H54 (cell line): ENCODE data around the gene JARID2.

ENCODE experiments used
- DNase-seq: peaks from one replicate; pipeline ENCODE4 v3.0.0; 2011; ENCODE audit warnings: low spot score, mixed read lengths; ENCODE audit not compliant: insufficient read length
- FAIRE-seq: peaks from 3 replicates; lab custom pipeline; 2011; peaks lifted over from hg19 to GRCh38; lab: Jason Lieb, UNC
- POLR2A ChIP-seq: IDR thresholded peaks from 2 replicates; pipeline ENCODE4 v1.6.1; 2011; ENCODE audit warnings: low read depth, mild to moderate bottlenecking, low read length

JARID2 gene

DNA sequence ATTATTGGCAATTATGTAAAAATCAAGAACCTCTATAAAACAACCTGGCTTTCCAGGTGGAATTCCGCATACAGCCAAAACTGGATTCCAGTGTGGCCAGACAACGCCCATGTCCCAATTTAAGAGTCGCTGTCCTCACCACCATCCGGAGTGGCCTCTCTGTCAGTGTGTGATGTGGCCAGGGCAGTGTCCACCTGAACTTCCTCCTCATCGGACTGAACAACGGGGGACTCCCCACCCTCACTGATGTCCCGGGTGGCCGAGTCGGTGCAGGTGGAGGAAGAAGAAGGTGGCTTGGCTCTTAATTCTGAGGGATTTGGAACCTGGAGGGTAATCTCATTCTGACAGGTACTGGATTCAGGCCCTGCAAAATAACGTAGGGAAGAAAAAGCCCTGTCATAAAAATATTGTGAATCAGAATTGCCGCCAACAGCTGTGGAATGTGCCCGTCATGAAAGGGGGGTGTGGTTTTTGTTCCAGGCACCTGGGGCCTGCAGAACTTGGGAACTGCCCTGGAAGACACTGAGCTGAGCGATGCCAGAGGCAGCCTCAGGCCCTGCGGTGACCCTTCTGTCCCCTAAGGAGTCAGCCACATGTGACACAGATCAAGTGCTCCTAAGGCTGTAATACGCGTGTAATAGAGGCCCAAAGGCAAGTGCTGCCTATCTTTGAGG is 277.1 kb downstream of the JARID2 start:
- TF ChIP-seq POLR2A, result no peak
- FAIRE-seq (no peak), DNase-seq (no peak)

DNA sequence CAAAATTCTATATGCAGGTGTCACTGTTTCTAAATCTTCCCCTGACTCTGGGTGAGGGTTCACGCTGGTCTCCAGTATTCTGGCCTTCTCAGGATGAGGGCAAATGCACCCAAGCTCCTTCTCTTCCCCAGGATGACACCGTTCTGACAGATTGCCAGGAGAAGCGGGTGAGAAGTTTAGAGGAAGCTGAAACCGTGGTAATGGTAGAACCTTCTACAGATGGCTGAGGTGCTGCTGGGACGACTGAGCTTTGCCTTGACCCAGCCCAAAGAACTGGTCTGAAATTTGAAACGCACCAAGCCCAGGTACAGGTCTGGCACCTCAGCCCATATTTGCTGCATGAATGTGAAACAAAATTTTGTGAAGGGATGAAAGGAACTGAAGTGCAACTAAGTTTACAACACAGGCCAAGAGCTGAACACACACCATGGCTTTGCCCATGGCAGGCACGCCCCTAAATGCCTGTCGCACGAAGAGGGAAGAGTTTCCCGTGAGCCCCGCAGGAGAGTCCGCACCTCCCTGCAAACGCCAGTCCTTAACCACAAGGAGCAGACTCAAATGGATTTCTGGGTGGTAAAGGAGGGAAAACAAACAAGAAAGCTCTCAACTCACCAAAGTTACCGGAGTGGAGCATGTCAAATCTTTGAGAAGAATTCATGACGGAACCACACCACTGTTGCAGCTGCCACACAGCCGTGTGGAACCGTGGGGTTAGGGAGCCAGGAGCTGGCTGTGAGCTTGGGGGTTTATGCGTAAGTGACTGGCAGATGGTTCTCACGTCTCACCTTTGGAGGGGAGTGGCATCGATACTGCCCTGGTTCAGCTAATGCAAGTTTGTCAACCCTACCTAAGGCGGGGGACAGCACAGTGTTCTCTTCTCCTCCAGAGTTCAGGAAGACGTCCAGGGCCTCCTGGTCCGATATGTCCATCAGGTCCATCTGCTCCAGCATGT is 278.1 kb downstream of the JARID2 start:
- FAIRE-seq (no peak), DNase-seq (no peak)
- no peak for TF ChIP-seq POLR2A

DNA sequence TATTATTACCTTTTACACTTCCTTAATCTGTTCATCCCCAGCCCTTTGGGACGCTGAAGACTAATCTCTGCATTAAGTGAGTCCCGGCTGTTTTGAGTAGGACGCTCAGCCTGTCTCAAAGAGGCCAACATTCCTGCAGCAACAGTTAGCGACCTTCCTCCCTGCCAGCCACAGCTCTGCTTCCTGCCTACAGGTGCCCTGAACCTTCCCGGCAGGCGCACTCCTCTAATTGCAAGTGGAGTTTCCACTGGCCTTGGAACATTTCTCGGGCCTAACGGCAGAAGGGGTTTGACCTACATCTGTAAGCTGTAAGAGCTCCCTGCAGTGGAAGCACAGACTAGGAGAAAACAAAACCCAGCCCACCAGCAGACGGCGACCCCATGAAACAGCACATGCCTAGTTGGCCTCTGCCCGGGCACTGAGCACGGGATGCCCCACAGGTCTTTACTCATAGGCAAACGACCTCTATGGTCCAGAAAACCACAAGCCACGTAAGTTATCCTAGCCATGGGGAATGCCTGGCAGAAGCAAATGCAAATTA is 279.1 kb downstream of the JARID2 start:
- no peak for DNase-seq
- FAIRE-seq, result no peak
- no peak for TF ChIP-seq POLR2A

DNA sequence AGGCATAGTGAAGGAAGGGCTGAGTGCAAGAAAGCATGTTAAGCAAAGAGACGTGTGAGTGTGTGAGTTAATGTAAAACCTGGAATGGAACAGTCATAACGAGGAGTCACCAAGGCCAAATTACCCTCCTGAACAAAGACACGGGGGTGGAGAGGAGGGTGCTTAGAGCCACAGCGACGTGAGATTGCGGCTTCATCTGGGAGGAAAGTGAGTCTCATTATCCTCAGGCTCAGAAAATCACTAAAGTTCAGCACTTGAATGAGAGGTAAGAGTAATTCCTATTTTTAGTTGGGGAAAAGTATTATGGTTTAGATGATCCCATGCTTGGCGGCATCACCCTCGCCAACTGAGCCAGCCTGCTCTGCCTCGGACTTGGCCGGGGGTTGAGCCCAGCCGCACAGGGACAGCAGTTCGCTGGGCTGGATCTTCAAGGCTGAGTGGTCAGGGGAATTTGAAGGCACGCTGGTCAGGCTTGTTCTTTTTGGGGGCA is 280.4 kb downstream of the JARID2 start:
- DNase-seq (no peak), FAIRE-seq (no peak)
- no peak for TF ChIP-seq POLR2A

DNA sequence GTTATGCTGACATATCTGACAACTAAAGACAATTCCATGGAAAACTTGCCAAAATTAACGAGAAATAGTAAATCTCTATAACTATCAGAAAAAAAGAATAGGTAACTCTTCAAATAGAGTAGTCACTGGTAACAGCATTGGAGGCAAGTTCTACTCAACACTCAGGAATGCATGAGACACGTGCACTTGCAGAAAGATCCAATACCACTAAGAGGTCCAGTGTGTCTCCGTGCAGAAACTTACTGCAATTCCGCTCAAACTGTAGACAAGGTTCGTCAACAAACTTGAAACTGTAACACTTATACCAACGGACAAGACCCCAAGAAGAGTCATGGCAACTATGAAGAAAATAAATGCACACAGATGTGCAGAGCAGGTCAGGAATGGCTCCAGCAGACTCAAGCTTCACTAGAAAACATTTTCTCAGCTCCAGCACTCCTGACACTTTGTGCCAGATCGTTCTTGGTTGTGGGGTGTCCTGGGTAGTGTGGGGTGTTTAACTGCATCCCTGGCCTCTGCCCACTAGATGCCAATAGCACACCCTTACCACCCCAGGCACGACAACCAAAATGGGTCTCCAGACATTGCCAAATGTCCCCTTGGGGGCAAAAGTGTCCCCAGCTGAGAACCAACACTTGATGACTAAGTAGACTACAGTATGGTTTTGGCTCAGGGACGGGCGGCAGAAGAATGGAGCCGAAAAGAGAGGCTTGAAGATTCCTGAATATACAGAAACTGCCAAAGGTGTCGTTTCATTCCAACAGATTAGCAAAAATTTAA is 282.2 kb downstream of the JARID2 start:
- DNase-seq (no peak), FAIRE-seq (no peak)
- TF ChIP-seq POLR2A, result no peak

DNA sequence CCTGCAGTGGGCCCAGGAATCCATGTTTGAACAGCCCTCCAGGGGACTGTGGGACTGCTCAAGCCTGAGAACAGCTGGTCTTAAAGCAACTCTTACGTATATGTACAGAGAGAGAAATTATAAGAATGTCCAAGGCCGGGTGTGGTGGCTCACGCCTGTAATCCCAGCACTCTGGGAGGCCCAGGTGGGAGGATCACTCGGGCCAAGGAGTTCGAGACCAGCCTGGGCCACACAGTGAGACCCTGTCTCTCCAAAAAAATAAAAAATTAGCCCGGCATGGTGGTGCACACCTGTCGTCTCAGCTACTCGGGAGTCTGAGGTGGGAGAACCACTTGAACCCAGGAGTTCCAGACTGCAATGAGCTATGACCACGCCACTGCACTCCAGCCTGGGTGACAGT is 283.0 kb downstream of the JARID2 start:
- DNase-seq (no peak), FAIRE-seq (no peak)
- no peak for TF ChIP-seq POLR2A

DNA sequence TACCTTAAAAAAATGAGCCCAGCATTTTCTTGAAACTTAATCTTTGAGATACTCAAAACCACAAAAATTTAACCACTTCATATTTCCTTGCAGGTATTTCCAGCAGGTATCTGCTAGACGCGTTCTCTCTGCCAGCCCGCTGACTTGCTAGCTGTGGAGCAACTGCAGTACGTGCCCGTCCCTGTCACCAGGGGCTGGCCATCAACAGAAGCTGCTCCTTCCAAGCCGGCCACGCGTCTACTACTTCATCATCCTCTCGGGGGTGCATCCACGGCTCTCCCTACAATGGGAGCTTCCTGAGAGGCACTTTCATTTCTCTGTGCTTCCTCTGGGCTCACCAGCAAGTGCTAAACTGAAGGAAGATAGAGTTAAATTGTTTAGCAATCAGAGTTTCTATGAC is 284.5 kb downstream of the JARID2 start:
- DNase-seq (no peak), FAIRE-seq (no peak)
- no peak for TF ChIP-seq POLR2A

DNA sequence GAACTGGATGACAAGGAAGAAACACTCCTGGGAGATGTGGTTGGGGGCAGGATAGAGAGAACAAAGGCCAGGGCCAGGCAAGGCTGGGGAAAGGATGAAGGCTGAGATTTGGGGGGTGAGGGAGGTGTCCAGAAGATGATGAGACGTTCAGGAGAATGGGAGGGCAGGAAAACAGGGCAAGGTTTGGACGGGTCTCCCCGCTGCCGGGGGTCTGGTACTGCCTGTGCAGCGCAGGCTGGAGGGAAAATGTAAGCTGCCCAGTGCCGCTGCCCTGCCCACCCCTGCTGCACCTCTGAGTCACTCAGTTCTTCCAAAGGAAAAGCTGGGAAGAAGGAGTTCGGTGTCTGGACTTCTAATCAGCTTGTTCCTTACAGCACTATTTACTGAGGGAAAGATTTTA is 286.1 kb downstream of the JARID2 start:
- FAIRE-seq (no peak), DNase-seq (no peak)
- no peak for TF ChIP-seq POLR2A

DNA sequence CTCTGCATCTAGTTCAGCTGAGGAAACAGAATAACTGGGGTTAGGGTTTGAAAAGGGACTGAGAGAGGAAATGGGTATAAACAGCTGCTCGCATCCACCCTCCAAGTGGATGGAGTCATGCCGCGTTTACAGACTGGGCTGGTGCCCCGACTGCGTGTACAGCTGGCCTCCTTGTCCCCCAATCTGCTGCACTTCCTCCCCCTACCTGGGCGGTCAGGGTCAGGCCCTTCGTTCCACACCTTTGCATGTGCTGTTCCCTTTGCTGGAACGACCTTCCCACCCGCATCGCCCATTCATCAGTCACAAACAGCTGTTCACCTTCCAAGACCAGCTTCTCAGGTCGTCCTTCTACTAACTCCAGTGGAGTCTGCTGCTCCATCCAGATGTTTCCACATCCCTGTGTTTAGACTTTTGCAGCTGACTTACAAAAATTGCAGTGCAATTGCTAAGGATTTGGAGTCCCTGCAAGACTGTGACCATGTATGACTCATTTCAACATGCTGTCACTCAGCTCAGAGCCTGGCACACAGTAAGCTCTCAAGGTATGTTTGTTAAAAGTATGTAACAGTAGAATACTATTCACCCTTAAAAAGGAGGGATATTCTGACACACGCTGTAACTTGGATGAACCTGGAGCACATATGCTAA is 287.6 kb downstream of the JARID2 start:
- no peak for DNase-seq
- no peak for TF ChIP-seq POLR2A
- FAIRE-seq, result no peak

DNA sequence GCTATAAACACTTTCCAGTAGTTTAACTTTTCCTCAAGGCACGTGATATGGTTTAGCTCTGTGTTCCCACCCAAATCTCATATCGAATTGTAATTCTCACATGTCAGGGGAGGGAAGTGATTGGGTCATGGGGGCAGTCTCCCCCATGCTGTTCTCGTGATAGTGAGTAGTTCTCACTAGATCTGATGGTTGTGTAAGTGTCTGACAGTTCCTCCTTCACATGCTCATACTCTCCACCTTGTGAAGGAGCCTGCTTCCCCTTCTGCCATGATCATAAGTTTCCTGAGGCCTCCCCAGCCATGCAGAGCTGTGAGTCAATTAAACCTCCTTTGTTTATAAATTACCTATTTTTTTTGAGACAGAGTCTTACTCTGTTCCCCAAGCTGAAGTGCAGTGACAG is 289.1 kb downstream of the JARID2 start:
- DNase-seq (no peak), FAIRE-seq (no peak)
- TF ChIP-seq POLR2A, result no peak

DNA sequence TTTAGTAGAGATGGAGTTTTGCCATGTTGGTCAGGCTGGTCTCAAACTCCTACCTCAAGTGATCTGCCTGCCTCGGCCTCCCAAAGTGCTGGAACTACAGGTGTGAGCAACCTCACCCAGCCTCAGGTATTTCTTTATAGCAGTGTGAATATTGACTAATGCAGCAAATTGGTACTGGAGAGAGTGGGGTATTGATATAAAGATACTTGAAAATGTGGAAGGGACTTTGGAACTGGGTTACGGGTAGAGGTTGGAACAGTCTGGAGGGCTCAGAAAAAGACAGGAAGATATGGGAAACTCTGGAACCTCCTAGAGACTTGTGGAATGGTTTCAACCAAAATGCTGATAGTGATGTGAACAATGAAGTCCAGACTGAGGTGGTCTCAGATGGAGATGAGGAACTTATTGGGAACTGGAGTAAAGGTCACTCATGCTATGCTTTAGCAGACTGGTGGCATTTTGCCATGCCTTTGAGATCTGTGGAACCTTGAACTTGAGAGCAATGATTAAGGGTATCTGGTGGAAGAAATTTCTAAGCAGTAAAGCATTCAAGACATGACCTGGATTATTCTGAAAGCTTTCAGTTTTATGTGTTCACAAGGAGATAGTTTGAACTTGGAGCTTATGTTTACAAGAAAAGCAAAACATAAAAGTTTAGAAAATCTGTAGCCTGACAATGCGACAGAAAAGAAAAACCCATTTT is 289.8 kb downstream of the JARID2 start:
- DNase-seq (no peak), FAIRE-seq (no peak)
- TF ChIP-seq POLR2A, result no peak

DNA sequence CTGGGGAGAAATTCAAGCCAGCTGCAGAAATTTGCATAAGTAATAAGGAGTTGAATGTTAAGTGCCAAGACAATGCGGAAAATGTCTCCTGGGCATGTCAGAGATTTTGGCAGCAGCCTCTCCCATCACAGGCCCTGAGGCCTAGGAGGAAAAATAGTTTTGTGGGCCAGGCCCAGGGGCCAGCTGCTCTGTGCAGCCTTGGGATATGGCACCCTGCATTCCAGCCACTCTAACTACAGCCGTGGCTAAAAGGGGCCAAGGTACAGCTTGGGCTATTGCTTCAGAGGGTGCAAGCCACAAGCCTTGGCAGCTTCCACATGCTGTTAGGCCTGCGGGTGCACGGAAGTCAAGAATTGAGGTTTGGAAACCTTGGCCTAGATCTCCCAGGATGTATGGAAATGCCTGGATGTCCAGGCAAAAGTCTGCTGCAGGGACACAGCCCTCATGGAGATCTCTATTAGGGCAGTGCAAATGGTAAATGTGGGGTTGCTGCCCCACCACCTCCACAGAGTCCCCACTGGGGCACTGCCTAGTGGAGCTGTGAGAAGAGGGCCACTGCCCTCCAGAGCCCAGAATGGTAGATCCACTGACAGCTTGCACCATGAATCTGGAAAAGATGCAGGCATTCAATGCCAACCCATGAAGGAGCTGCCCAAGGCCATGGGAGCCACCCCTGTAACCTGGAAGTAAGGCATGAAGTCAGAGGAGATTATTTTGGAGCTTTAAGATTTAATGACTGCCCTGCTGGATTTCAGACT is 290.5 kb downstream of the JARID2 start:
- no peak for FAIRE-seq
- no peak for DNase-seq
- no peak for TF ChIP-seq POLR2A
